Brain pericyte (primary cell): Measurements from ENCODE around the gene TMEM45A.
"Not testable (repeated sequence)": the region's sequence is repeated elsewhere in the genome, so short reads cannot be mapped to it uniquely, and the experiment has no call there.

Experiments used
- DNase-seq: peaks from one replicate; pipeline ENCODE4 v3.0.0-alpha.2; 2012; ENCODE audit warnings: low read depth, low spot score

The TMEM45A gene, protein sequence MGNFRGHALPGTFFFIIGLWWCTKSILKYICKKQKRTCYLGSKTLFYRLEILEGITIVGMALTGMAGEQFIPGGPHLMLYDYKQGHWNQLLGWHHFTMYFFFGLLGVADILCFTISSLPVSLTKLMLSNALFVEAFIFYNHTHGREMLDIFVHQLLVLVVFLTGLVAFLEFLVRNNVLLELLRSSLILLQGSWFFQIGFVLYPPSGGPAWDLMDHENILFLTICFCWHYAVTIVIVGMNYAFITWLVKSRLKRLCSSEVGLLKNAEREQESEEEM

DNA sequence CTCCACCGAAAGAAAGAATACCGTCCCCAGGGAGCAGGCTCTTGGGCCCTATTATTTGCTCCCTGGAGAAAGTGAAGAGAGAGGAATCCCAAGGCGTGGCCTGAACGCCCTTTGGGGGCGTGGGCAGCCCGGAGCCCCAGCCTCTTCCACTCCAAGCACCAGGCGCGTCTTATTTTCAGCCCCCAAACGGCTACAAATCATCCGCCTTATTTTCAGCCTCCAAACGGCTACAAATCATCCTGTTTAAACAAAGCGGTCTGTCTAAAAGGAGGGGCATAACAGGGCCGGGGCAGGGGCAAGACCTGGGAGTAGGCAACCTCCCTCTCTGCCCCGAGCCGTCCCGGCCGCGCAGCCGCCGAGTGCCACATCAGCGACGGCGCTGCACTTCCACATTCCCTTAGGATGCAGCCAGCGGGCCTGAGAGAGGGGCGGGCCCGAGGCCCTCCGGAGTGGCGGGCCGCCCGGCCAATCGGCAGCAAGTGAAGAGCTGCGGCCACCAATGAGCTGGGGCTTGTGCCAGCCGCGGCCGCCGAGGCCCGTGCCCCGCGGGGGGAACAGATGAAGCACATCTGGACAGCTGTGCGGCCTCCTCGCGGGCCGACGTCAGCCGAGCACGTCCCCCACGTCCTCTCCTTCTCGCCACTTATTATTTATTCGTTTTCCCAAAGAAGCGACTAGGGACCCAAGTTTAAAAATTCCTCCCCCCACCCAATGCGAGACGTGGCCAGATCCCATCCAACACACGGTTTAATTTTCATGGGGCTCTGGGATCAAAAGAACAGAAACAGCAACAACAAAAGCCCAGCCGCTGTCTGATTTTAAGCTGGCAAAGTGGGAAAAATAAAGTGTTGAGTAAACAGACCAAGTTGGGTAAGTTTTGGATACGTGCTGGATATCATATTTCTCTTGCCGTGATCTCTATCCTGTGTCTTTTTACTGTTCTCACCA, at the start of gene TMEM45A:
Gene TMEM45A (plus strand): TSS at position 561 of the 948 bp plus-strand sequence. CDS start 62,593 bp downstream, outside the sequence.
- DNase-seq = peak; percentile 87

DNA sequence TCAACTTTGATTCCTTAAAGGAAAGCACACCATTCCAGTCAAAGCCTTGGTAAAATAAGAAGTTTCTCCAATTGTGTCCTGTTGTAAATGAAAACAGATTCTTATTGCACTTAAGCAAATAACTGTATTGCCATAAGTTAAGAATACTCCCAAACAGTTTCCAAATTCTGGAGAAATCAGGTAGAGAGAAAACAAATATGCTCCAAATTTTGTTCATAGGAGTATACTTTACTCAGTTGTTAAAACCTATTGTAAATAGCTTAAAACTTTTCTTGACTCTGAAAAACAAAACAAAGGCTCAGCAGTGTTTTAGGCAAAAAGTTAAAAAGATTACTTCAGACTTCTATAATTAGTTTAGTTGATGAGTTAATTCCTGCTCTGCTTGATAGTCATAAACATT, 48.7 kb upstream of the TMEM45A start:
- no peak for DNase-seq

DNA sequence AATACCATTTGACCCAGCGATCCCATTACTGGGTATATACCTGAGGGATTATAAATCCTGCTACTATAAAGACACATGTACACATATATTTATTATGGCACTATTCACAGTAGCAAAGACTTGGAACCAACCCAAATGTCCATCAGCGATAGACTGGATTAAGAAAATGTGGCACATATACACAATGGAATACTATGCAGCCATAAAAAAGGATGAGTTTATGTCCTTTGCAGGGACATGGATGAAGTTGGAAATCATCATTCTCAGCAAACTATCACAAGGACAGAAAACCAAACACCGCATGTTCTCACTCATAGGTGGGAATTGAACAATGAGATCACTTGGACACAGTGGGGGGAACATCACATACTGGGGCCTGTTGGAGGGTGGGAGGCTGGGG, 45.4 kb upstream of the TMEM45A start:
- not testable (repeated sequence) for DNase-seq

DNA sequence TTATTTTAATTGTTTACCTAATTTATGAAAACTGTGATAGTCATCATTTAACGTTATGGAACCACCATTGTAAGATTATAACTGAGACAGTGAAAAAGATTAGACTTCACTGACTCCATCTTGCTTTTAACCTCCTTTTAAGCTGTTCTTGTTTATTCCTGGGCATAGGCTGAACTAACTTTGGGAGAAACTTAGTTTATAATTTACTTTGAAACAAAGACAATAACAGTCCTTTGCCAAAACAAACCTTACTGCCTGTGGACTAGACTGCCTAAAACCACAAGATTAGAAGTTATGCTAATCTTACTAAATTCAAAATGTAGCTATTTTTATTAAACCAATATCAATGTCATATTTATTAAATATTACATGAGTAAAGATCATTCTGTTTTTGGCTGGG, 44.3 kb upstream of the TMEM45A start:
- DNase-seq = no peak

DNA sequence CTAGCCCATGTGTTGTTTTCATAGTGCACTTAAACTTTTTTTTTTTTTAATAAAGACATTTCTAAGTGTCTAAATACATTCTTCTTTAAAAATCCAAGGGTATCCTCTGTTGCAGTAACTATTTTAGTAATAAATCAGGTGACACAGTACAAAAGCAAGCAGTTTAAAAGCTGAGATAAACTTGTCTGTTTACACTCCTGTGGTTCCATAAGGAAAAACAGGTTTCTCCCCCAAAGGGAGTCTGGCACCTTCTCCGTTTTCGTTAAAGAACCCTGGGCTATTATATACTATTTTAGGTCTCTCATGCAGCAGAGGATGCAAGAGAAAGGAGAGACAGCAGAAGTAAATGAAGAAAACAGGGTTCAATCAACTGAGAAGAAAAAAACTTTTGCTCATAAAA, 43.2 kb upstream of the TMEM45A start:
- no peak for DNase-seq

DNA sequence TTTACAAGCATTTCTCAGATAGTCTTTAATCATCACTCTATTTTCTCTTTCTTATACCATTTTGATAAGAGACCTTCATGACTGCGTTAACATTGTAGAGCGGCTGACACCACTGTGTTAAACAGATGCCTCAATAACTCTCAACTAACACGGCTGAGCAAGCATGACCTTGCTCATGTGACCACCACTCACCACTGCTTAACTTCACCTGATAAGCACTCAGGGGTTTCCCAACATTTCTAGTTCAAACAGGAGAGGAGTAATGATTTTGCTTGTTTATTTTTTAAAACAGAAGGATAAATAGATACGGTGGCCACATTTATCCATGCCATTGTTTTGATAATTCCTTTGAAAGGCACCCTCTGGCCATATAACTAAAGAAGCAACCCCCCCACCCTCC, 37.7 kb upstream of the TMEM45A start:
- no peak for DNase-seq

DNA sequence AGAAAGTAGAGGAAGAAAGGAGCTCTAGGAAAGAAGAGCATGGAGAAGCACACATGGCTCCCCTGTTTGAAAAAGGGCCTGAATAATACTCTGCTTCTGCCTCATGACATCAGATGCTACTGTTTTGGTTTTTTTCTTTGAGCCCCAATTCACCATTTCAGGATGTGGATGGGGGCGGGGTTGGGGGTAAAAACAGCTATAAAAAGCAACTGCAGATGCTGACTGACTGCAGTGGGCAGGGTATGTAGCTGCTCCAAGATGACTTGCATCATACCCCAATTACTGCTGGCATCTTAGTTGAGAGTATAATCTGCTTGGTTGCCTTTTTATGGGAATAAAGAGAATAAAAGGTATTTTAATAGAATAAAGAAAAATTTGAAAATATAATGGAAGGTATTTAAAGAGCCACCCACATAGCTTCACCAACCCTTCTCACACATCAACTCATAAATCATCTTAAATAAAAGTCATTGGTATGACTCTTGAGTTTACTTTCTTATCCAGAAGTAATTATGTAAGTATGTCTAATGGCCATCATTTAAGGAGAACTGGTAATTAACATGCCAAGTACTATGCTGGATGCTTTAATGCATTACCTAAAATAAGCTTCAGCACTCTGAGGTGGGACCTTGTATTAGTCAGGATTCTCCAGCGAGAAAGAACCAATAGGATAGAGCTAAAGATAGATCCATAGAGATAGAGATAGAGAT, 36.4 kb upstream of the TMEM45A start:
- no peak for DNase-seq

DNA sequence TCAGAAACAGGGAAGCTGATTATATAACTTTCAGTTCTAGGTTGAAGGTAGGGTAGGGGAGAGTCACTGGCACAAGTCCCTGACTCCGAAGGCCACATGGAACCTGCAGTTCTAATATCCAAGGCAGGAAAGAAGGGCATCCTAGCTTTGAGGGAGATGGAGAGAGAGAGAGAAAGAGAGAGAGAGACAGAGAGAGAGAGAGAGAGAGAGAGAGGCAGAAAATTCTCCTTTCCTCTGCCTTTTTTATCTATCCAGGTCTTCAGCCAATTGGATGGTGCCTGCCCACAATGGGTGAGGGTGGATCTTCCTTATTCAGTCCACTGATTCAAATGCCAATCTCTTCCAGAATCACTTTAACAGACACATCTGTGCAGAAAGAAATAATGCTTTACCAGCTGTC, 35.7 kb upstream of the TMEM45A start:
- DNase-seq = no peak

DNA sequence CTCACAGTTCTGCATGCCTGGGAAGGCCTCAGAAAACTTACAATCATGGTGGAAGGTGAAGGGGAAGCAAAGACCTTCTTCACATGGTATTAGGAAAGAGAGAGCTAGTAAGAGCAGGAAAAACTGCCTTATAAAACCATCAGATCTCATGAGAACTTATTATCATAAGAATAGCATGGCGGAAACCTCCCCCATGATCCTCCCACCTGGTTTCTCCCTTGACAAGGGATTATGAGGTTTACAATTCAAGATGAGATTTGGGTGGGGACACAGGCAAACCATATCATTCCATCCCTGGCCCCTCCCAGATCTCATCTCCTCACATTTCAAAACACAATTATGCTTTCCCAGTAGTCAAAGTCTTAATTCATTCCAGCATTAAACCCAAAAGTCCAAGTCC, 34.6 kb upstream of the TMEM45A start:
- DNase-seq = no peak

DNA sequence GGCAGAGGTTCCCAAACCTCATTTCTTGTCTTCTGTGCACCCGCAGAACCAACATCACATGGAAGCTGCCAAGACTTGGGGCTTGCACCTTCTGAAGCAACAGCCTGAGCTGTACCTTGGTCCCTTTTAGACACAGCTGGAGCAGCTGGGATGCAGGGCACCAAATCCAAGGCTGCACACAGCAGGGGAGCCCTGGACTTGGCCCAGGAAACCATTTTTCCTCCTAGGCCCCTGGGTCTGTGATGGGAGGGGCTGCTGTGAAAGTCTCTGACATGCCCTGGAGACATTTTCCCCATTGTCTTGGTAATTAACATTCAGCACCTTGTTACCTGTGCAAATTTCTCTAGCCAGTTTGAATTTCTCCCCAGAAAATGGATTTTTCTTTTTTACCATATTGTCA, 33.6 kb upstream of the TMEM45A start:
- DNase-seq = no peak

DNA sequence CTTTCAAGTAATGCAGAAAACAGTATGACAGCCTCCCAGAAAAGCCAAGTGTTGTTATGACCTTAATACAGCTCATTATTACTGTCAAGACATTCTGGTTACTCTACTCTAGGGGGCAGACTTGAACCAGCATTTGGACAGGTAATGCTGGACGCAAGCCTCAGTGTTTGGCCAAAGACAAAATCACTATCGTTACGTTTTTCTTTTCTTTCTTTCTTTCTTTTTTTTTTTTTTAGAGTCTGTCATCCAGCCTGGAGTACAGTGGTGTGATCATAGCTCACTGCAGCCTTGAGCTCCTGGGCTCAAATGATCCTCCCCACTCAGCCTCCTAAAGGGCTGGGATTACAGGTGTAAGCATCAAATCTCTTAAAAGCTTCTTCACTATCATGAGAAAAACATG, 29.4 kb upstream of the TMEM45A start:
- DNase-seq = no peak

DNA sequence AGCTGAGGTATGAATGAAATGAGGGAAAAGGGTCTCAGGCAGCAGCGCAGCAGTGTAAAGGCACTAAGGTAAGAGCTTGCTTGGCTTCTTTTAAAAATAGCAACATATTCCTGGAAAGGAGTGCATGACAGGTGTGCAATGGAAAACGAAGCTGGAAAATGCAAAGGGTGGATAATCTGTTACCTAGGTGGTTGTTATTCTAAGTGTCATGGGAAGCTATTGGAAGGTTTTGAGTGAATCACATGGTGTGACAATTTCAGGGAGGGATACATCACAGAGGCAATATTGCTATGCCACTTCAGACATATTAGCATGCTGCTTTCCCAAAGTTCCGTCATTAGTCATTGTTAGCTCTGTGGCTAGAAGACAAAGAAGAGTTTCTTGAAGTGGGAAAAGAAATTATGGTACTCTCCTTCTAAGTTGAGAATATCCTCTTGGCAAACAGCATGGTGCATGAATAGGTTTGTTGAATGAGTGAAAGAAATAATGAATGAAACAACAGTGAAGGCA, 28.7 kb upstream of the TMEM45A start:
- no peak for DNase-seq

DNA sequence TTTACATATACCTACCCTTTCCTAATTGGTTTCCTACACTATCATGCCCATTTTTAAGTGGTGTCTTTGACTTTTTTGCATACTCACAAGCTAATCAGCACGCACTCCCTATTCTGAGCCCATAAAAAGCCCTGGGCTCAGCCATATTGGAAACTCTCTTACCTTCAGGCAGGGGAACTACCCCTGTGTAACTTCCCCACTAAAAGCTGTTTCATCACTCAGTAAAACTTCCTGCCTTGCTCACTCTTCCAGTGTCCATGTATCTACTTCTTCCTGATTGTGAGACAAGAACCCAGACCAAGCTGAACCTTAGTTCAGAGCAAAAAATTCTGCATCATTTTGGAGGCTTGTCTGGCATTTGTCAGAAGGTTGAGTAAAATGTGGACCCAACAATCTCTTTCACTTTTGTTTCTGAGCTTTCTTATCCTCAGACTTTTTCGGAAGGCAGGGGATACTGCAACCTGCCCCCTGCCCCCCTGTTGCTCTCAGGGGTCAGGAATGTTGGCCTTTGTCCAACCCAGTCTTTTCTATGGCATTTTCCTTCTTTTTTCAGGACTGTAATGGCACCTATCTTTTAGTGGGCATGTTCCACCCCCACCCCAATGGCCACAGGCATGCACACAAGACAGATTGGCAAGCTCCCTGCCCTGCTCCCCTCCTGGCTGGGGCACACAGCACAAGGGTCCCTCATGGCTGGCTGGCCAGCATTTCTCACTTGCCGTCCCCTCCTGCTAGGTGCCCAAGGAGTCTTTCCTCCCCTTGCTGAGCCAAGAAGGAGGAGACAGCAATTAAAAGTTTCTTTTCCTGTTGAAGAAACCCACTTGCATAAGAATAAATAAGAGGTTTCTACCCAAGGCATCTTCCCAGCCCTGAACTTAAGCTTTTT, 26.3 kb upstream of the TMEM45A start:
- no peak for DNase-seq

DNA sequence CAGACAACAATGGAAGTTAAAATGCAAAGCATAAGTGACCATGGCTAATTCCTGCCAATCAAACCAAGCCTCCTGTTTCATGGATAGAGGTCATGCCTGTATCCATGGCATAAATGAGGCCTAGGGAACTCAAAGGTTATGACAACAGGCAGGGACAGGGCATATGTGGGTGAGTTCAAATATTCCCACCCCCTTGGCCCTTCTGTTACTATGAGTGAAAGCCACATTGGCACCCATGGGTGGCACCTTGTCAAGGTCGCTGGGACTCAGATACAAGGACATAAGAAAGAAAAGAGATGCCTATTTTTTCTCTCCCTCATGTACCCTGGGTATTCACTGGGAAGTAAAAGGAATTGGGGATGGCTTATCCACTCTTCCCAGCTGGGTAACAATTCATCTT, 25.3 kb upstream of the TMEM45A start:
- DNase-seq = no peak

DNA sequence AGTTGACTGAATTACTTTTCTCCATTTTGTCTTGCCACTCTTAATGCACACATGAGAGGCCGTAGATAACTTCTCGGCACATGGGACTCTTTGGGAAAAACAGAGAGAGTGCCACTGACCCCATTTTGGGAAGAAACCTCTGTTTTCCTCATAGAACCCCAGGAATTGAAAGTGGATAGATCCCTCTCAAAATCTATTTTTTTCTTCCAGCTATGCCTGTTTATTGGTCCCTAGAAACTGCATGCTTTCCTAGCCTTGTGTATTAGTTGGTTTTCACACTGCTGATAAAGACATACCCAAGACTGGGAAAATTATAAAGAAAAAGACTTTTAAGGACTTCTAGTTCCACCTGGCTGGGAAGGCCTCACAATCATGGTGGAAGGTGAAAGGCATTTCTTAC, 23.7 kb upstream of the TMEM45A start:
- no peak for DNase-seq

DNA sequence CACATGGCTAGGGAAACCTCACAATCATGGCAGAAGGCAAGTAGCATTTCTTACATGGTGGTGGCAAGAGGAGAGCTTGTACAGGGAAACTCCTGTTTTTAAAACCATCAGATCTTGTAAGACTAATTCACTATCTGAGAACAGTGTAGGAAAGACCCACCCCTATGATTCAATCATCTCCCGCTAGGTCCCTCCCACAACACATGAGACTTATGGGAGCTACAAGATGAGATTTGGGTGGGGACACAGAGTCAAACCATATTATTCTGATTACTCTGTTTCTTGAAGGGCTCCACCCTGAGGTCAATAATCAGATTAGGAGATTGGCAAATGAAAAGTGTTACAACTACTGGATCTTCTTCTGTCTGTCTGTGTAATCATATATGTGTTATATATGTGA, 21.5 kb upstream of the TMEM45A start:
- no peak for DNase-seq

DNA sequence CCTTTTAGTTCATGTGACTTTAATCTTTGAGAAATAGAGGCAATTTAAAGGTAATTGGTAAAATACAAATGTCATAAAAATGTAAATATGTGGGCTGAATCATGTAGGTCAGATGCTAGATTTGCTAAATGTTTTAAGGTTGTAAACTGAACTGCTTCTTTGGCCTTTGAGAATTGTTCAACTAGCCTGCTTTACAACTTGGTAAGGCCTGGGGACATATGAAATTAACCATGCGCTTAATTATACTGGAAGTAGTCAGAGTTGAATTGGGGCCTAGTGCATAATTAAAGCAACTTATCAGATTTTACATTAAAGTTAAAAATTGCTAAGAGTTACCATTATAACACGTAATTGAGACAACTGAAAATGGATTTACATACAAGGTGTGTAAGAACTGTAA, 21.0 kb upstream of the TMEM45A start:
- no peak for DNase-seq

DNA sequence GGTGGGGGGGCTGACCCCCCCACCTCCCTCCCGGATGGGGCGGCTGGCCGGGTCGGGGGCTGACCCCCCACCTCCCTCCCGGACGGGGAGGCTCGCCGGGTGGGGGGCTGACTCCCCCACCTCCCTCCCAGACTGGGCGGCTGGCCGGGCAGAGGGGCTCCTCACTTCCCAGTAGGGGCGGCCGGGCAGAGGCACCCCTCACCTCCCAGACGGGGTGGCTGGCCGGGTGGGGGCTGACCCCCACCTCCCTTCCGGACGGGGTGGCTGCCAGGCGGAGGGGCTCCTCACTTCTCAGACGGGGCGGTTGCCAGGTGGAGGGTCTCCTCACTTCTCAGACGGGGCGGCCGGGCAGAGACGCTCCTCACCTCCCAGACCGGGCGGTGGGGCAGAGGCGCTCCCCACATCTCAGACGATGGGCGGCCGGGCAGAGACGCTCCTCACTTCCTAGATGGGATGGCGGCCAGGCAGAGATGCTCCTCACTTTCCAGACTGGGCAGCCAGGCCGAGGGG, 14.5 kb upstream of the TMEM45A start:
- not testable (repeated sequence) for DNase-seq

DNA sequence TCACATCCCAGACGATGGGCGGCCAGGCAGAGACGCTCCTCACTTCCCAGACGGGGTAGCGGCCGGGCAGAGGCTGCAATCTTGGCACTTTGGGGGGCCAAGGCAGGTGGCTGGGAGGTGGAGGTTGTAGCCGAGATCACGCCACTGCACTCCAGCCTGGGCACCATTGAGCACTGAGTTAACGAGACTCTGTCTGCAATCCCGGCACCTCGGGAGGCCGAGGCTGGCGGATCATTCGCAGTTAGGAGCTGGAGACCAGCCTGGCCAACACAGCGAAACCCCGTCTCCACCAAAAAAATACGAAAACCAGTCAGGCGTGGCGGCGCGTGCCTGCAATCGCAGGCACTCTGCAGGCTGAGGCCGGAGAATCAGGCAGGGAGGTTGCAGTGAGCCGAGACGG, 13.9 kb upstream of the TMEM45A start:
- not testable (repeated sequence) for DNase-seq

DNA sequence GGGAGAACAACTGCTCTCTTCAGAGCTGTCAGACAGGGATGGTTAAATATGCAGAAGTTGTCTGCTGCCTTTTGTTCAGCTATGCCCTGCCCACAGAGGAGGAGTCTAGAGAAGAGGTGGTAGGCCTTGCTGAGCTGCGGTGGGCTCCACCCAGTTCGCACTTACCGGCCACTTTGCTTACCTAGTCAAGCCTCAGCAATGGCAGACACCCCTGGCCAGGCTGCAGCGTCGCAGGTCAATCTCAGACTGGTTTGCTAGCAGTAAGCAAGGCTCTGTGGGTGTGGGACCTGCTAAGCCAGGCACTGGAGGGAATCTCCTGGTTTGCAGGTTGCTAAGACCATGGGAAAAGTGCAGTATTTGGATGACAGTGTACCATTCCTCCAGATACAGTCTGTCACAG, 12.3 kb upstream of the TMEM45A start:
- no peak for DNase-seq

DNA sequence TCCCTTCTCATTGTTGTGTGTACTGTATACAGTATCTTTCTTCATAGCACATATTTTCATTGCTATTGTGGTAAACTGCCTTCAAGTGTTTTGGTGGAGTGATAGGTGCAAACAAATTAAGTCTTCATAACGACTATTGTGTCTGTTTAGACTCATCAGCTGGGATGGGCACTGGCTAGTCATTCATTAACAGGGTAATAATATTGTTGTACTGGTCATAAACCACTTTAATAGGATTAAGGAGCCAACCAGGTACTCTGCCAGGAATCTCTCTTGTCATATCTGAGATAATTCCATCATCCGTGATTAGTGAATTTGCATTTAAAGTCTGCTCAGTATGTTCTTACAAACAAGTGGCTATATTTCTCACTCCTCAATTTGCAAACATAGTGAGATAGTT, 10.2 kb upstream of the TMEM45A start:
- DNase-seq = no peak
